ENCODE data around the gene DAZ4.
"Not testable (repeated sequence)": the region's sequence is repeated elsewhere in the genome, so short reads cannot be mapped to it uniquely, and the experiment has no call there.

Gene DAZ4, protein sequence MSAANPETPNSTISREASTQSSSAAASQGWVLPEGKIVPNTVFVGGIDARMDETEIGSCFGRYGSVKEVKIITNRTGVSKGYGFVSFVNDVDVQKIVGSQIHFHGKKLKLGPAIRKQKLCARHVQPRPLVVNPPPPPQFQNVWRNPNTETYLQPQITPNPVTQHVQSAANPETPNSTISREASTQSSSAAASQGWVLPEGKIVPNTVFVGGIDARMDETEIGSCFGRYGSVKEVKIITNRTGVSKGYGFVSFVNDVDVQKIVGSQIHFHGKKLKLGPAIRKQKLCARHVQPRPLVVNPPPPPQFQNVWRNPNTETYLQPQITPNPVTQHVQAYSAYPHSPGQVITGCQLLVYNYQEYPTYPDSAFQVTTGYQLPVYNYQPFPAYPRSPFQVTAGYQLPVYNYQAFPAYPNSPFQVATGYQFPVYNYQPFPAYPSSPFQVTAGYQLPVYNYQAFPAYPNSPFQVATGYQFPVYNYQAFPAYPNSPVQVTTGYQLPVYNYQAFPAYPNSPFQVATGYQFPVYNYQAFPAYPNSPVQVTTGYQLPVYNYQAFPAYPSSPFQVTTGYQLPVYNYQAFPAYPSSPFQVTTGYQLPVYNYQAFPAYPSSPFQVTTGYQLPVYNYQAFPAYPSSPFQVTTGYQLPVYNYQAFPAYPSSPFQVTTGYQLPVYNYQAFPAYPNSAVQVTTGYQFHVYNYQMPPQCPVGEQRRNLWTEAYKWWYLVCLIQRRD

DNA sequence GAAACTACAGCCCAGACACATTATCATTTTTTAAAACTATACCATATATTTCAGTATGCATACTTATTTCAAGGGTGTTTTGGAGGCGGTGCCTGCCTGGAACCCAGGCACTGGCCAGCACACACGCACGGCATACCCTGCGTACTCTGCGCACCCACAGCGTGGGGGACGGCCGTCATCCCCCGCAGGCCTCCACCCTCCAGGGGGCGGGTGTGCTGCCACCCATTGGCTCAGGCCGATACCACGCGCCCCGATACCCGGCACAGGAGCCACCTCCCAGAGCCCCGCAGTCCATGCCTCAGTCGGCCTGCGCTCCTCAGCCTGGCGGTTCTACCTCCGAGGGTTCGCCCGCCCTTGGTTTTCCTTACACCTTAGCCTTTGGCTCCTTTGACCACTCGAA, at the start of gene DAZ4:
DAZ4 (plus strand) TSS at position 301 of the 400 bp plus-strand sequence. CDS start 208 bp downstream, outside the sequence.
- DNase-seq: not testable (repeated sequence)

DNA sequence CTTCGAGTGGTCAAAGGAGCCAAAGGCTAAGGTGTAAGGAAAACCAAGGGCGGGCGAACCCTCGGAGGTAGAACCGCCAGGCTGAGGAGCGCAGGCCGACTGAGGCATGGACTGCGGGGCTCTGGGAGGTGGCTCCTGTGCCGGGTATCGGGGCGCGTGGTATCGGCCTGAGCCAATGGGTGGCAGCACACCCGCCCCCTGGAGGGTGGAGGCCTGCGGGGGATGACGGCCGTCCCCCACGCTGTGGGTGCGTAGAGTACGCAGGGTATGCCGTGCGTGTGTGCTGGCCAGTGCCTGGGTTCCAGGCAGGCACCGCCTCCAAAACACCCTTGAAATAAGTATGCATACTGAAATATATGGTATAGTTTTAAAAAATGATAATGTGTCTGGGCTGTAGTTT, 20.4 kb upstream of the DAZ4 start, which contains the start of gene DAZ3:
DAZ3 (minus strand) TSS at position 101 of the 400 bp plus-strand sequence. CDS start 208 bp downstream, outside the sequence.
- not testable (repeated sequence) for DNase-seq

DNA sequence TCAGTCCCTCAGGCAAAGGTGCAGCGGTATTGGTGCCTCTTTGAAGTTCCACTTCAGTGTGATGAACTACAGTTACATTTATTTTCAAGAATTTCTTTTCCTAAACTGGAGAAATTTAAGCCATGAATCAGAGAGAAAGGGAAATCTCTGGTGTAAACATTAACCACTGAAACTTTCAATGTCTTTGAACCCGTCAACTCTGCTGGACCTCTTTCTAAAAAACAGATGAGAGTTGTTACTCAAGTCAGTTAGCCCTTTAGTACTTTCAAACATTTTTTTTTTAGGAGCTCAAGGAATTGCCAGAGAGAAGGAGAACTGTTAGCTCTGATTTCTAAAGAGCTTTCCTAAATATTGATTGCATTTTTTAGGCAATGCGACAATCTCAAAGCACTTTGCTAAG, 11.9 kb upstream of the DAZ4 start:
- DNase-seq: not testable (repeated sequence)

DNA sequence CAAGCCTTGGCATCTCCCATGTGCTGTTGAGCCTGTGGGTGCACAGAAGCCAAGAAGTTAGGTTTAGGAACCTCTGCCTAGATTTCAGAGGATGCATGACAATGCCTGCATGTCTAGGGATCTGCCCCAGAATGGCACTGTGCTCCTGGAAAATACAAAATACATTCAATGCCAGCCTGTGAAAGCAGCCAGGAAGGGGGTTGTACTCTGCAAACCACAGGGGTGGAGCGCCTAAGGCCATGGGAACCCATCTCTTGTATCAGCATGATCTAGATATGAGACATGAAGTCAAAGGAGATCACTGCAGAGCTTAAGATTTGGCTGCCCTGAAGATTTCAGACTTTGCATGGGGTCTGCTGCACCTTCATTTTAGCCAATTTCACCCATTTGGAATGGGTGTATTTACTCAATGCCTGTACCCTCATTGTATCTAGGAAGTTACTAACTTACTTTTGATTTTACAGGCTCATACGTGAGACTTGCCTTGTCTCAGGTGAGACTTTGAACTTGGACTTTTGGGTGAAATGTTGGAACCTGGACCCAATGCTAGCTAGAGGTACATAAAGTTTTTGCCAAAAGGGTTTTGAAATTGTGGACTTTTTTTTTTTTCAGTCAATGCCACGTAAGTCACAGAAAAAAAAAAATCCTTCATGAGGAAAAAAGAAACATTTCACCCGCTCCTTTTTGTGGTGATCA, 9.4 kb upstream of the DAZ4 start:
- not testable (repeated sequence) for DNase-seq

DNA sequence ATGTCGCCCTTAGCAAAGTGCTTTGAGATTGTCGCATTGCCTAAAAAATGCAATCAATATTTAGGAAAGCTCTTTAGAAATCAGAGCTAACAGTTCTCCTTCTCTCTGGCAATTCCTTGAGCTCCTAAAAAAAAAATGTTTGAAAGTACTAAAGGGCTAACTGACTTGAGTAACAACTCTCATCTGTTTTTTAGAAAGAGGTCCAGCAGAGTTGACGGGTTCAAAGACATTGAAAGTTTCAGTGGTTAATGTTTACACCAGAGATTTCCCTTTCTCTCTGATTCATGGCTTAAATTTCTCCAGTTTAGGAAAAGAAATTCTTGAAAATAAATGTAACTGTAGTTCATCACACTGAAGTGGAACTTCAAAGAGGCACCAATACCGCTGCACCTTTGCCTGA, 8.7 kb upstream of the DAZ4 start:
- DNase-seq: not testable (repeated sequence)

Data from bone marrow (tissue), 2 donors.